Stimulated activated CD8-positive, alpha-beta memory T cell treated with anti-CD3 and anti-CD28 coated beads, Interleukin-12 subunit alpha, Interleukin-12 subunit beta, amount 100 ng/mL, for 24 hours (primary cell): ENCODE data around the gene API5.
"Not testable (repeated sequence)": the region's sequence is repeated elsewhere in the genome, so short reads cannot be mapped to it uniquely, and the experiment has no call there.

Source experiments
- DNase-seq: peaks from one replicate; pipeline ENCODE4 v3.0.0-alpha.2; 2020; ENCODE audit errors: extremely low read depth

Gene API5

DNA sequence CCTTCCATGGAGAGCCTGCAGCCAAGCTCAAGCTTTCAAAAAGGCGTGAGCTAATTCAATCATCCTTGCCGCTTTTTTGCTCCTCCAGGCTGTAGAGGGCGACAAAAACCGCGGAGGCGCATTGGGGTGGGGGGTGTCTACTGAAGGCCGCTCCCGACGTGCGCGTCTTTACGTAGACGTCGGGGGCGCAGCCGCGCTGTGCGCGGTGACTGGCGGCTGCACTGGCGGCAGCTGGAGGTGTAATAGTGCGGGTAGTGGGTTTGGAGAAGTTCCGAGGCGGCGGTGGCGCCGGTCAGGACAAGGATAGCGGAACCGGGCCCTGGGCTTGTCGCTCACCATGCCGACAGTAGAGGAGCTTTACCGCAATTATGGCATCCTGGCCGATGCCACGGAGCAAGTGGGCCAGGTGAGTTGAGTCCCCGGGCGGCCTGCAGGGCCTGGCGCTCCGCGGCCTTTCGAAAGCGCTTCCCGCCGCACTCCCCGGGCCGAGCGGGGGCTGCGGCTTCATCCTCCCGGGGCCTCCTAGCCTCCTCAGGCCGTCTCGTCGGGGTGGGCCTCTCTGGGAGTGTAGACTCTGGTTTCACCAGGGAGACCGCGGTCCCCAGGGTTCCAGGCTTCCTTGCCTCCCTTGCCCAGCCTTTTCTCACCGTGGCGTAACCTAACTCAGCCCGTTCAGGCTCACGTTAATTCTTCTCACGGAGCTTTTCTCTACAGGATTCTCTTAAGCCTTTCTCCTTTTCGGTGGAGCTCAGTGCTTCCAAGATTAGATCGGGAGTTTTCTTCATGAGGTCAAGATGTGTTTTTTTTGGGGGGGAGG lies at the start of gene API5:
Gene API5 (plus strand): TSS at position 206 of the 817 bp plus-strand sequence. CDS start 132 bp downstream, at position 338.
- DNase-seq = peak; percentile 86

DNA sequence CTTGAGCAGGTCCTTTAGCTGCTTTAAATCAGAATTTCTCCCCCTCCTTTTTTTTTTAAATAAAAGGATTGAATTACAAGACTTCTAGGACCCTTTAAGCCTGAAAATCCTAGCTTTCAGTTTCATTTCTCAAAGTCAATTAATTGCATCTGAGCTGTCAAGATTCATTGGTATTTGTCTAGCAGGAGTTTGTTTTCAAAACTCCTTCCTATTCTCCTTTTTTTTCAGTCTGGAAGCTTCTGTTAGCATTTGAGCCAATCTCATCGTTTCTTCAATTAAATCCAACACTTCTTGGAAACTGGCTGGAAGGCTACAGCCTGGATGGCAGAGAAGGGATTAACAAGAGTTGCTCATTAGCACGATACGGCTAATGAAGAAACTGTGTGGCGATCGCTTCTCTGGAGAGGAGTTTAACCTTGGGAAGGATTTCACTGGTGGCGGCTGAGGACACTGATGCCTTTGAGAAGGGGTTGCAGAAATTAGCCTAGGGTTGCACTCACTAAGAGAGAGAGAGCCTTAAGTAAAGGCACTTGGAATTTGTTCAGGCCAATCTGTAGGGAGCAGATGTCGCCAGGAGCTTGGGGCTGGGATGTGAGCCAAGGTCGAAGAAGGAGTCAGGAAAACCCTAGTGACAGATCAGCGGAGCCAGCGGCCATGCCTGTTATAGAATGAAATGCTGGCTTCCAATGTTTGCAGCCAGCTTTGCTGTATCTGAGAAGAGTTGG lies 43.8 kb upstream of the API5 start:
- no peak for DNase-seq

DNA sequence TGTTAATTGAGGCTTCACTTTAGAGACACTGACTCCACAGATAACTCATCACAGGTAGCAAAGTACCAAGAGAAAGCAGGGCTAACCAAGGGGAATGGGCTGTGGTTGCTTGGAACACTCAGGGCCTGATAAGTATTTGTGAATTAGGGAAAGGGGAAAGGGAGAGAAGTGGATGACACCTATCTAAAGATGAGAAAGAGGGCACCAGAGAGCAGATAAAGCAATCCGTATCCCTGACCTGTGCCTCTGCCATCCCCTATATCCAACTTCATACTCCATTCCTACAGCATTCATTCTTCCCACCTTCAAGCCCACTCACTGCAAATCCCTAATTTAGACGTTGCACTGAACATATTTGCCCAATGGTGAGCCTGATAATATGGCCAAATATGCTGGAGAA lies 43.0 kb upstream of the API5 start:
- no peak for DNase-seq

DNA sequence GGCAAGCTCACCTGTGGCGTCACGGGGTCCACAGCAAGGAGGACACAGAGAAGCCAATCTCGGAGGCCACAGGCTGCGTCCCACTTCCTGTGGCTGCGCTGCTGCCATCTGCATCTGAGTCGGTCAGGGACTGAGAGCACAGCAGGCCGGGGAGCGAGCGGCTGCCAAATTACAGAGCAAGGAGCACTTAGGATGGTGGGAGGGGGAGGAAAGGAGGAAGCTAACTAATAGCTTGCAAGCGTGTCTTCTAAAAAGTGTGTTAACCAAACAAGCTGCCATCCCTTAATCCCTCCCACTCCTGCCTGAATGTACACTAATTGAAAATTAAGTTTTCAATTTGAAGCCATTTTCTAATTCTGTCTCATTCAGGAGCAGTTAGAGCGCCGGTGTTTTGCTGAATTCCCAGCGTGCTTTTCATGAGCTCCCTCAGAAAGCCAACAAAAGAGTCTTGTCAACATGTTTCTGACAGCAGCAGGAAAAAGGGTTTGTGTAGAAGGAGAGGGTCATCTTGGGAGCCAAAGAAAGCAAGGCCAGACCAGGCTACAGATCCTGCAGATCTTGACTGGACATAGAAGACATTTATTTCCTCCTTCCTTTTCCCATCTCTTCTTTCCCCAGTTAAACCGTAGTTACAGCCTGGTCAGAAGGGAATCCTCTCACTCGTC lies 42.4 kb upstream of the API5 start:
- DNase-seq = no peak

DNA sequence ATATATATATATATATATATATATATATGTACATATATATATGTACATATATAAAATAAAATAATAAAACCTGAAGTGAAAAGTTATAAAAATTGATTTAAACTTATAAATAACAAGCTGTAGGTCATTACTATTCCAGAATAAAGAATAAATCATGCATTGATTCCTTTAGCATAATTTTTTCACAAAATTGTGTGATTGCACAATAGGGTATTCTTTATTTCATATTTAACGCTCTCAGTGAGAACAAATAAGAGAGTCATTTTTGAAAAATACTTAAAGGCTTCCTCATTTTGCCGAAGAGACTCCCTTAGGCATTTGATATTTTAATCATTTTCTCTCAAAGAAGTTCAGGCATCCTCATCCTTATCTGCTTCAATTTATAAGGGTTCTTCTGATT lies 41.3 kb upstream of the API5 start:
- no peak for DNase-seq

DNA sequence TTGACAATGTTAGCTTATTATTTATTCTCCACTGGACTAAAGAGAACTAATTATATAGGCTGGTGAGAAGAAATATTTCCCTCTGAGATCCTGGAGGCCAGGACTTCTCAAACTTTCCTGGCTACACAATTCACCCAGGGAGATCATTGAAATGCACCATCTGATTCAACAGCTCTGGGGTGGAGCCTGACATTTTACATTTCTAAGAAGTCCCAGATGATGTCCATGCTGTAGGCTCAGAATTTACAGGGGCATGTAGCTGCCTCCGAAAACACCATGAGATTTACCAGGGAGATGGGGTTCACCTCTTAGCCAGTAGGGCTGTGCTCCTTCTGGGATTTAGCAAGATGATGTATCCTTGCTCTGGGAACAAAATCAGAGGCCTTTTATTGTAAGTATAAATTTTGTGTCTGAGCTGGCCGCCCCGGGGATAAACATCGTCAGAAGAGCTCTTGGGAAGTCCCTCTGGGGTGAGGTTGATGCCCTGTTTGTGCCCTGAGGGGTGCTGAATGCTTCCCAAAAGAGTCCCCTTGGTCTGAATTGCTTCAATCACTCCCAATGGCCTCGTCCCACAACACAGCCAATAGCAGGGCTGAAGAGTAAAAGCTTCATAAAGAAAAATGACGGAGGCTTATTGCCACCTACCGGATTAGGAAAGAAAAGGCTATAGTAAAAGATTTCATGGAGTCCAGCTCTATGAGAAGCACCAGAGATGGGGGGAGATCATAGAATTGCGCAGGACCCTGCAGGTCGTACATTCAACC lies 33.4 kb upstream of the API5 start:
- DNase-seq = no peak

DNA sequence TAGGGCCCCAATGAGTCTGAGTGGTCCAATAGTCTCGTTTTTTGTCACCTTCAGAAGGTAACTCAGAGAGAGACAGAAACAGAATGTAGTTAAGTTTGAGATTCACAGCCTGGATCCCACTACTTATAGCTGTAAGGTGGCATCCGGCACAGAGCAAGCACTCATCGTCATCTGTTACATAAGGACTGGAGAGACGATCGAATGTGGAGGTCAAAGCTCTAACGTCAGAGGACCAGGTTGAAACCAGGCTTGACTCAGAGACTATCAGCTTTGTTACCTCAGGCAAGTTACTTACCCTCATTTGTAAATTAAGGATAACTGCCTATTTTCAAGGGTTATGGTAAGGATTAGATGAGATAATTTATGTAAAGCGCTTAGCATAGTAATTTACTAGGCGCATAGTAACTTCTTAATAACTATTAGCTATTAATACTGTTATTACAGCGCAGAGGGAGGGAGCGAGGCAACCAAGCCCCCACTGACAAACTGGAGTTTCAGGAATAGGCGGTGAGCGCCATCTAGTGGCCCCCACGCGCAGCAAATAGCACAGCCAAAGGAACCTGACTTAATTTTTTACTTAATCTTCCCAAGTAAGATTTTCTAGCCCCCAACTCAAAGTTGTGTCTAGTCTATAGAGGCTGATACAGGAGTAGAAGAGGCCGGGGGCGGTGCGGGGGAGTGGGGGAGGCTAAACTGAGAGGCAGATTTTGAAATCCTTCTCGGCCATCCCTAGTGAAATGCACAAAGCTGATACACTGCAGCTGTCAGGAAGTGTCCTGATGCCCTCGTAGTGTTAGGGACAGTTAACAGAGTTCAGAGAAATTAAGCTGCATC lies 29.0 kb upstream of the API5 start:
- no peak for DNase-seq

DNA sequence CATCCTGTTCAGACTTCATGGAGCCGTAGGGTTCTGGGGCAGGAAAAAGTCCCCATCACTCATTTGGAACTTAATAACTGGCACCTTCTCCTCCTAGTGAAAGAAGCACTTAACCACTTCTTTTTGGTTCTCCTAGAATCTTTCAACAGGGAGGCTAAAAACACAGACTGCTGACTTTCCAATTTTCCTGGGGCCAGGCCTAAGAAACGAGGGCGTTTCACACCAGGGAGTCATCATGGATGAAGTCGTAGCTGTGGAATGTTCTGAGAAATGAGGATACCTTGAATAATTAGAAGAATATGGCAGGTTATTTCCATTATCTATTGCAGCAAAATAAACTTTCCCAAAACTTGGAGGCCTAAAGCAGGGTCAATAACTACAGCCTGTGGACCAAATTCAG lies 26.0 kb upstream of the API5 start:
- no peak for DNase-seq

DNA sequence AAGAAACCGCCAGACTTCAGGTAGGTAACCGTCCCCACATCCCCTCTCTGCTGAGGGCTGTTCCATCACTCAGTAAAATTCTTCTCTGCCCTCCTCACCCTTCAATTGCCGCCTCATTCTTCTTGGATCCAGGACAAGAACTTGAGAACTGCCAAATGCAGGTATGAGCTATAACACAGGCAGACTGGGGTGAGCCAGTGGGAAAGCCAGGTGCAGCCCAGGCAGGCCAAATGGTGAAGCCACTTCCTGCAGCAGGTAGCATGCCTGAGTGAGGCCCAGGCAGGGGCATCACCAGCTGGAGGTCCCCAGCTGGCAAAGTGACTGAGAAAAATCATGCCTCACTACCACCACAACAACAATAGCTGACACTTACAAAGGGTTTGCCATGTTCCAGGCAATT lies 22.4 kb upstream of the API5 start:
- DNase-seq = no peak

DNA sequence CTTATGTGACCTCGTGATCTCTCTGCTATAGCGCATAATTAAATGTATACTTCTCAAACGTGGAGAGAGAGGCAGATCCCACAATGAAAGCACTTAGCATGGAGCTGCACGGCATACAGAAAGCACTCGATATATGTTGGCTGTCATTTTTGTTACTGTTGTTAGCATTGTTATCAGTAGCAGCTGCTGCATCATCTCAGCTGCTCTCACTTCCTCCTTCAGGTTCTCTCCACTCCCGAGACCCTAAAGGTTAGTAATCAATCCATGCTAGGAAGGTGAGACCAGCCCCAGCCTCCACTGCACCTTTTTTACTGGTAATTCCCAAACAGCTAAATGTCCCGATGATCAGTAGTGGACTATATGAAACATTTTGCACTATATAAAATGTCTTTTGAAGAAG lies 13.4 kb upstream of the API5 start:
- no peak for DNase-seq

DNA sequence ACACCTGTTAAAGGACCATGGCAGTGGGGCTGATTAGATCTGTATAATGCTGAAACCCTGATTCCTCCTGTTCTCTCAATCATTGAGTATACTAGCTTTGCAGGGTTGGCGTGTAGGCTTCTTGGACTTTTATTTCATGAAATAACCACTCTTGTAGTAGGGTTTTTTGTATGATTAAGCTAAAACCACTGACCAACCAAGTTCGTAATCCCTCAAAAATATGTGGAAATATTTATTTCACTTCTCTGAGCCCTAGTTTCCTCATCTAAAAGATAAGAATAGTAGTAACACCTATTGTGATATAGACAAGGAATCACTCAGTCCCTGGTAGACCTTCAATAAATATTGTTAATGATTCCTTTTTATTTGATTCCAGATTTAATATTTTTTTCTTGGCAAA lies 4.2 kb downstream of the API5 start:
- DNase-seq = no peak

DNA sequence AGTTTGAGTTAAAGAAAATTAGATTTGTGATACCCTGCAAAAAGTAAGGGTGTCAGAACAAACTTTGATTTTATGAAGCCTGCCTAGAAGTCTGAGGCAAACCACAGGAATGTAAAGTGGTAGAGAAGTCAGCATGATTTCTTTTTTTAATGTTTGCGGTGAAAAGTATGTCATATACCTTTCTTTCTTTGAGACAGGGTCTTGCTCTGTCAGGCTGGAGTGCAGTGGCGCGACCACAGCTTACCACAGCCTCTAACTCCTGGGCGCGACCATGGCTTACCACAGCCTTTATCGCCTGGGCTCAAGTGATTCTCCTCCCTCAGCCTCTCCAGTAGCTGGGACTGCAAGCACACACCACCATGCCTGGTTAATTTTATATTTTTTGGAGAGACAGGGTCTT lies 4.7 kb downstream of the API5 start:
- DNase-seq = no peak

DNA sequence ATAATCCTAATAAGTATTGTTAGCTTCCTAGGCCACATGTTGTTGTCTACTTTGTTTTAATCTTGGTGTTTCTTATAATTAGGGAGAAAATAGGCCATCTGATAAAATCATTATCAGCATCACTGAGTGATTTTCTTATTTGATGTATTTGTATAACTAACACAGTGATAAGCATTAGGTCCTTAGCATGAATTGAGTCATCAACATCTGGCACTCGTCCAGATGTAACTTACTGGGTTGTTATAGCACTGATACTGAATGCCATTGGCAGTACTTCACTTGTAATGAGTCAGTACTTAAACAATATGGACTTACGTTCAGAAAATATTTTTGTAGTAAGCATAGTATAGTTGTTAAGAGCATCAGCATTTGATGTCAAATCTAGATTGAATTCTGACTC lies 16.2 kb downstream of the API5 start:
- no peak for DNase-seq

DNA sequence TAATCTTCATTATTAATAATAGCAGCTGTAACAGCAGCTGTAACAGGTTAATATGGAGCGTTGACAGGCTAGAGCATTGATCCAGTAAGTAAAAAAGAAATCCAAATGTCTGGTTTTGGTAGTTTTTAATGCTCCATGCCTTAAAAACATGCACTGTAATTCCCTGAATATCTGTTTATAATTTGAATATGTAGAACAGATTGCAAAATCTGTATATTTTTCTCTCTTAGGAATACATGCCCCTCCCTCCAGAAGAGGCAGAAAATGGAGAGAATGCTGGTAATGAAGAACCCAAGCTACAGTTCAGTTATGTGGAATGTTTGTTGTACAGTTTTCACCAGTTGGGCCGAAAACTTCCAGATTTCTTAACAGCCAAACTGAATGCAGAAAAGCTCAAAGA lies 16.7 kb downstream of the API5 start:
- DNase-seq = no peak

DNA sequence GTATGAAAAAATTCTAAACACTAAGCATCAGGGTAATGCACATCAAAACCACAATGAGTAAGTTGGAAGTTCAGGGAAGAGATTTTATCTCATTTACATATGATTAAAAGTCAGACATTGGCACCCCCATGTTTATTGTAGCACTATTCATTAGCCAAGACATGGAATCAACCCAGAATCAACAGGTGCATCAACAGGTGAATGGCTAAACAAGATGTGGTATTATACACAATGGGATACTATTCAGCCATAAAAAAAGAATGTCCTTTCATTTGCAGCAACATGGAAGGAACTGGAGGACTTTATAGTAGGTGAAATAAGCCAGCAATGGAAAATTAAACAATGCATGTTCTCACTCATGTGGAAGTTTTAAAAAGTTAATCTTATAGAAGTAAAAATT lies 29.4 kb downstream of the API5 start:
- no peak for DNase-seq

DNA sequence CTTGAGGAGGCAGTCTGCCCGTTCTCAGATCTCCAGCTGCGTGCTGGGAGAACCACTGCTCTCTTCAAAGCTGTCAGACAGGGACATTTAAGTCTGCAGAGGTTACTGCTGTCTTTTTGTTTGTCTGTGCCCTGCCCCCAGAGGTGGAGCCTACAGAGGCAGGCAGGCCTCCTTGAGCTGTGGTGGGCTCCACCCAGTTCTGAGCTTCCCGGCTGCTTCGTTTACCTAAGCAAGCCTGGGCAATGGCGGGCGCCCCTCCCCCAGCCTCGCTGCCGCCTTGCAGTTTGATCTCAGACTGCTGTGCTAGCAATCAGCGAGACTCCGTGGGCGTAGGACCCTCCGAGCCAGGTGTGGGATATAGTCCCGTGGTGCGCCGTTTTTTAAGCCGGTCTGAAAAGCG lies 39.6 kb downstream of the API5 start:
- DNase-seq = not testable (repeated sequence)

DNA sequence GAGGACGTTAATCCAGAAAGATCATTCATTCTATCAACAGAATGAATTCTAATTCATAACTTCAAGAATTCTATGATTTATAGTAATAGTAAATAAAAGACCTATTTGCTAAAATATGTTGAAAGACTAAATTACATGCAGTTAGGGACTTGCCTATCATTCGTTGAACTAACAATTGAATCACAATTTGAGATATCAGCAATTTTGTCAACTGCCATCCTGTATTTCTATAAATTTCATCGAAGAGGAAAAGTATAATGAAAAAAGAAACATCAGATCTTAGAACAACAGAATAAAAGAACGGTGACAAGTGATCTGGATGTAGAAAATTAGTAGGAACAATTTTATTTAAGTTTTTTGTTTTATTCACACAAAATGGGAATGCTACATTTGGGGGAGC lies 42.5 kb downstream of the API5 start:
- DNase-seq = no peak

DNA sequence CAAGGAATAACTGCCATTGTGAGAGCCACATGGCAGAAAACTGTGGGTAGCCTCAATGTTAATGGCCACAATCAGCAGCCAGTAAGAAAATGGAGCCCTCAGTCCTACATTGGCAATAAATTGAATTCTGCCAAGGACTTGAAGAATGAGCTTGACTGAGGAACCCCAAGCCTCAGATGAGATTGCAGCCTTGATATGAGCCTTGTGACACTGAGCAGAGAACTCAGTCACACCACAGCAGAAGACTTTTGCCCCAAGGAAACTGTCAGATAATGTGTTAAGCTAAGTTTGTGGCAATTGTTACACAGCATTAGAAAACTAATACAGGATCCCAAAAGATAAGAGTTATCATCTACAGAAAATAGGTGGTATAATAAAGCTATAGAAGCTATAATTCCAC lies 44.5 kb downstream of the API5 start:
- DNase-seq = no peak

DNA sequence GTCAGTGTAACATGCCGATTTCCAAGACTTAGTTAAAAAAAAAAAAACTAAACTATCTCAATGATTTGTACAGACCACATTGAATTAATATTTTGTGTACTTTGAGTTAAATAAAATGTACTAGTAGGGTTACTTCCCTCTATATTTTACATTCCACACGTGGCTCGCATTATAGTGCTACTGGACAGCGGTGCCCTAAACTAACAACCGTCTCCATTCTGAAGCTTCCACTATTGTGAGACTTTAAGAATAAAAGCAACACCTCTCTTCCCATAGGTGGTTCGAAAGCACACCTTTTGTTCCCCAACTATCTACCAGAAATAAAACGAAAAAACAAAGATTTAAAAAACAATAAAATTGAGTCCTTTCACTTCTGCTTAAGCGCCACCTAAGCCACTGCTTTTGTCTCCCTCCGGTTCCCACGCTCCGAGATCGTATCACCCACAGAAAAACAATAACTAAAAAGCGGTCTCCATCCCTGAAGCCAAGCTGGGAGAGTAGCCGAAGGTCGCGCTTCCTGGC lies 46.5 kb downstream of the API5 start:
- no peak for DNase-seq

DNA sequence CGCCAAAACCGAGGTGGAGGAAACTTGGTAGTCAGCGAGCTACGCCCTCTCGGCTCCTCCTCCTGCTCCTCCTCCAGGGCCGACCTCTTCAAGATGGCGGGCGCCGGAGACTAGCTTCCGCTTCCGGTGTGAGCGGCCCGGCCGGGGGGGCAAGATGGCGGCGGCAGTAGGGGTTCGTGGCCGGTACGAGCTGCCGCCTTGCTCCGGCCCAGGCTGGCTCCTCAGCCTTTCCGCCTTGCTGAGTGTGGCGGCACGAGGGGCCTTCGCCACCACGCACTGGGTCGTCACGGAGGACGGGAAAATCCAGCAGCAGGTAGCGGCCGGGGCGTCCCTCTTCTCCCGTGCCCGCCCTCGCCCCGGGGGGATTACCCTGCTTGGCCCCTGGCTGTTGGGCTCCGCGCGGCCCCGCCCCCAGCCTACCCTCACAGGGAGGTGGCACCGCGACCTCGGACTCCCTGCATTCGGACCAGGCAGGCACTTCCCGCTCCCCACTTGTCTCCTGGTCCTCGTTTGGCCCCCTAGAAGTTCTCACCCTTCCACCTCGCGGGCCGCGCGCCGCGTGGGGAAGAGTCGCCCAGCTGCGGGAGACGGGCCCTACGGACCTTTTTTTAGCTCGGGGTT lies 47.1 kb downstream of the API5 start, which contains the start of gene TTC17:
Gene TTC17 (plus strand): TSS at position 120 of the 621 bp plus-strand sequence. CDS start 35 bp downstream, at position 155.
- DNase-seq = peak; percentile 89
